Stimulated activated CD4-positive, alpha-beta T cell treated with anti-CD3 and anti-CD28 coated beads, Interleukin-1b, Interleukin-23, amount 100 ng/mL, for 48 hours (primary cell): ENCODE measurements around the gene IKZF3.
"Not testable (repeated sequence)": the region's sequence is repeated elsewhere in the genome, so short reads cannot be mapped to it uniquely, and the experiment has no call there.

Experiments
- DNase-seq: peaks from one replicate; pipeline ENCODE4 v3.0.0-alpha.2; 2020

The IKZF3 gene

GRCh38 chr17:39777534-39778365, 86.4 kb downstream of the IKZF3 start:
- no peak for DNase-seq

- peak; percentile 32 for DNase-seq
Measured at GRCh38 chr17:39776252-39776651, 87.9 kb downstream of the IKZF3 start.

GRCh38 chr17:39775031-39775430, 89.1 kb downstream of the IKZF3 start:
- no peak for DNase-seq

- DNase-seq, result no peak
Measured at GRCh38 chr17:39774047-39774446, 90.1 kb downstream of the IKZF3 start.

- no peak for DNase-seq
Measured at GRCh38 chr17:39772987-39773934, 90.9 kb downstream of the IKZF3 start.

- DNase-seq, result no peak
Measured at GRCh38 chr17:39772415-39772814, 91.7 kb downstream of the IKZF3 start.

GRCh38 chr17:39769974-39770587, 94.0 kb downstream of the IKZF3 start:
- peak; percentile 82 for DNase-seq

- no peak for DNase-seq
Measured at GRCh38 chr17:39767147-39767546, 97.0 kb downstream of the IKZF3 start.

GRCh38 chr17:39765766-39766165, 98.3 kb downstream of the IKZF3 start:
- no peak for DNase-seq

GRCh38 chr17:39765175-39765574, 98.9 kb downstream of the IKZF3 start:
- DNase-seq, result no peak

- DNase-seq, result not testable (repeated sequence)
Measured at GRCh38 chr17:39764171-39764570, 99.9 kb downstream of the IKZF3 start.

GRCh38 chr17:39763051-39763820, 100.9 kb downstream of the IKZF3 start:
- DNase-seq, result no peak

GRCh38 chr17:39761861-39762496, 102.1 kb downstream of the IKZF3 start:
- DNase-seq, result no peak

GRCh38 chr17:39759204-39759603, 104.9 kb downstream of the IKZF3 start:
- no peak for DNase-seq

GRCh38 chr17:39757931-39758873, 105.9 kb downstream of the IKZF3 start:
- peak; percentile 74 for DNase-seq

GRCh38 chr17:39757176-39757662, 106.9 kb downstream of the IKZF3 start:
- no peak for DNase-seq

- no peak for DNase-seq
Measured at GRCh38 chr17:39756380-39757079, 107.6 kb downstream of the IKZF3 start.

- DNase-seq, result peak; percentile 54
Measured at GRCh38 chr17:39755554-39756379, 108.3 kb downstream of the IKZF3 start.

GRCh38 chr17:39754958-39755553, 109.1 kb downstream of the IKZF3 start:
- no peak for DNase-seq
